ENCODE measurements around the gene SIGLEC7.

DNA sequence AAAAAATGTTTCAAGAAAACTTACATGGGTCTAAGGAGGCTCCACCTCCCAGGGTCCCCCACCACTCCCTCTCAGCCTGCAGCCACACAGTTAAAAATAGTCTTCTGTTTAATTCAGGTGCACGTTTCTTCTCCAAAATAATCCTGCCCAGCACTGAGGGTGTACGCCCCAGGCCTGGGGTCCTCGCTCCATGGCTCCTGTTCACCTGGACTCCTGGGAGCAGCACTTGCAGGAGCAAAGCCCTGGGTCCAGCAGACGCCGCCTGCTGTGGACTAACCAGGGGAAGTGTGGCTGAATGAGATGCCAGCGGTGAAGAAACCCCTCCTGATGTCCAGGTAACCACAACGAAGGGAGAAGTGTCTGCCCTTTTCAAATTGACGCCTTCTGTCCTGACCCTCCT is 41.5 kb downstream of the SIGLEC7 start:
- TF ChIP-seq JUND (IDR thresholded peaks at IDR 0.05) (no peak), POLR2AphosphoS5 (IDR thresholded peaks at IDR 0.05; ENCODE audit: low read depth, low read length) (no peak), SIN3A (IDR thresholded peaks at IDR 0.05; ENCODE audit: borderline replicate concordance, low read depth, low read length) (no peak), SMC3 (IDR thresholded peaks at IDR 0.05; ENCODE audit: low read depth, low read length) (no peak), EP300 (IDR thresholded peaks at IDR 0.05; ENCODE audit: borderline replicate concordance in 1 of 2, low read depth in 1 of 2, low read length in 1 of 2) (no peak), EZH2phosphoT487 (IDR thresholded peaks at IDR 0.05; ENCODE audit: borderline replicate concordance, low read depth) (no peak), GATA2 (CRISPR knock-in tag; IDR thresholded peaks at IDR 0.05) (no peak), FOSL2 (IDR thresholded peaks at IDR 0.05; ENCODE audit: borderline replicate concordance, low read depth) (no peak), CHD2 (IDR thresholded peaks at IDR 0.05; ENCODE audit: low read length, partially characterized antibody) (no peak), TAF1 (IDR thresholded peaks at IDR 0.05; ENCODE audit: borderline replicate concordance, low read depth, low read length) (no peak)
- TF ChIP-seq, protein P1, sequence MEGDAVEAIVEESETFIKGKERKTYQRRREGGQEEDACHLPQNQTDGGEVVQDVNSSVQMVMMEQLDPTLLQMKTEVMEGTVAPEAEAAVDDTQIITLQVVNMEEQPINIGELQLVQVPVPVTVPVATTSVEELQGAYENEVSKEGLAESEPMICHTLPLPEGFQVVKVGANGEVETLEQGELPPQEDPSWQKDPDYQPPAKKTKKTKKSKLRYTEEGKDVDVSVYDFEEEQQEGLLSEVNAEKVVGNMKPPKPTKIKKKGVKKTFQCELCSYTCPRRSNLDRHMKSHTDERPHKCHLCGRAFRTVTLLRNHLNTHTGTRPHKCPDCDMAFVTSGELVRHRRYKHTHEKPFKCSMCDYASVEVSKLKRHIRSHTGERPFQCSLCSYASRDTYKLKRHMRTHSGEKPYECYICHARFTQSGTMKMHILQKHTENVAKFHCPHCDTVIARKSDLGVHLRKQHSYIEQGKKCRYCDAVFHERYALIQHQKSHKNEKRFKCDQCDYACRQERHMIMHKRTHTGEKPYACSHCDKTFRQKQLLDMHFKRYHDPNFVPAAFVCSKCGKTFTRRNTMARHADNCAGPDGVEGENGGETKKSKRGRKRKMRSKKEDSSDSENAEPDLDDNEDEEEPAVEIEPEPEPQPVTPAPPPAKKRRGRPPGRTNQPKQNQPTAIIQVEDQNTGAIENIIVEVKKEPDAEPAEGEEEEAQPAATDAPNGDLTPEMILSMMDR (IDR thresholded peaks at IDR 0.05), result no peak
- TF ChIP-seq, protein P2, sequence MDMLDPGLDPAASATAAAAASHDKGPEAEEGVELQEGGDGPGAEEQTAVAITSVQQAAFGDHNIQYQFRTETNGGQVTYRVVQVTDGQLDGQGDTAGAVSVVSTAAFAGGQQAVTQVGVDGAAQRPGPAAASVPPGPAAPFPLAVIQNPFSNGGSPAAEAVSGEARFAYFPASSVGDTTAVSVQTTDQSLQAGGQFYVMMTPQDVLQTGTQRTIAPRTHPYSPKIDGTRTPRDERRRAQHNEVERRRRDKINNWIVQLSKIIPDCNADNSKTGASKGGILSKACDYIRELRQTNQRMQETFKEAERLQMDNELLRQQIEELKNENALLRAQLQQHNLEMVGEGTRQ (IDR thresholded peaks at IDR 0.05; ENCODE audit: borderline replicate concordance, low read depth, low read length), result no peak

All from SK-N-SH (cell line).